Measurements from ENCODE around the gene VSIG10L2.

GRCh38 chr11:125922156-125922555 lies 23.7 kb upstream of the VSIG10L2 start:
- TF ChIP-seq CTCF (IDR thresholded peaks at IDR 0.05; ENCODE audit: insufficient read depth, low read depth, low read length) (no peak), EZH2 (IDR thresholded peaks at IDR 0.05; ENCODE audit: insufficient read depth, low read length) (no peak)

Measured in astrocyte (in vitro differentiated cells and primary cell).